Stimulated activated CD4-positive, alpha-beta T cell treated with anti-CD3 and anti-CD28 coated beads, Interleukin-15, amount 100 ng/mL, for 48 hours (primary cell): ENCODE results near the gene CGAS.
"Not testable (repeated sequence)": the region's sequence is repeated elsewhere in the genome, so short reads cannot be mapped to it uniquely, and the experiment has no call there.

ENCODE experiments used
- DNase-seq, 2 donors: peaks; one replicate each; pipeline ENCODE4 v3.0.0-alpha.2; 2020; ENCODE audit warnings: low read depth in 2 of 2

CGAS gene

GRCh38 chr6:73395875-73396274 lies 56.2 kb downstream of the CGAS start:
- DNase-seq = no peak

DNA sequence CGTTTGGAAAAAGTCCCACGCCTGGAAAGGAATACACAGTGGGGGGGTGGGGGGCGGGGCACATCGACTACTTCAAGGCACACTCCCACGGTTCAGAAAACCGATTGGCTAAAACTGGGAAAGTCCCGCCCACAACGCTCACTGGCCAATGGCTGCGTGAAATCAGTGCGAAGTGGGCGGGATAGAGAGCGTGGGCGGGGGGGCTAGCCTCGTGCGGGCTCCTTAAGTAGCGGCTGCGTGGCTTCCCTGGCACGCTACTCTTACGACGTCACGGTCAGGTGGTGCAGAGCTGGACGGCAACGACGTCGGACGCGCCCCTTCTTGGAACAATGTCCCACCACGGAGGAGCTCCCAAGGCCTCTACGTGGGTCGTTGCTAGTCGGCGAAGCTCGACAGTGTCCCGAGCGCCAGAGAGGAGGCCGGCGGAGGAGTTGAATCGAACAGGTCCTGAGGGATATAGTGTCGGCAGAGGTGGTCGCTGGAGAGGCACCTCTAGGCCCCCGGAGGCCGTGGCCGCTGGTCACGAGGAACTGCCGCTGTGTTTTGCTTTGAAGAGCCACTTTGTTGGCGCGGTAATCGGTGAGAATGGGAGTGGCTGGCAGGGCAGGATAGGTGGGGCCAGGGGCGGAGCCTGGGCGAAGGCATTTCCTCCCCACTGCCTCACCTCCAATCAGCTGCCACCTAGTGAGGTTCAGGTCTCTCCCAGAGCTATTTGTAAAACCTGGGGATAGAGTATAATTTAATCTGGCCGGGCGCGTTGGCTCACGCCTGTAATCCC lies 57.3 kb downstream of the CGAS start, which contains the start of gene DDX43:
Gene DDX43, plus strand, starts transcription at position 252 of the 778 bp plus-strand sequence. Its CDS starts 78 bp downstream, at position 330.
- peak in 1 of 2 donors; percentile 18 for DNase-seq

- no peak for DNase-seq
Measured at GRCh38 chr6:73393278-73393677, 58.8 kb downstream of the CGAS start.

- not testable (repeated sequence) for DNase-seq
Measured at GRCh38 chr6:73392188-73392587, 59.9 kb downstream of the CGAS start.

DNA sequence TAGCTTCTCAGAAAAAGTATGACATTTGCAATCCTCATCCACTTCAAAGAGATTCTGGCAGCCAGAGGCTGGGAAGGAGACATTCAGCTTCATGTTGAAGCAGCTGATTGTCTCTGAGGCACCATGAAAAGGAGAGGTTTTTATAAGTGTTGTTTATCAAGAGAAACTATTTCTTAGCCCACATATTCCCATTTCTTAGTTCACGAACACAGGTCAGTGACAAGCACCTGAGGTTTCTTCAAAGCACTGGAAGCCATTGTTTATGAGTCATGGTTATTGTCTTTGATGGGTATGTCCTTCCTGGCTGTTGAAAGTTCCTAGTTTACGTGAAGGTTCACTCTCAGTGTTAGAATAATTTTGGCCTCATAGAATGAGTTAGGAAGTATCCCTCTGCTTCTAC lies 60.4 kb downstream of the CGAS start:
- DNase-seq = no peak

DNA sequence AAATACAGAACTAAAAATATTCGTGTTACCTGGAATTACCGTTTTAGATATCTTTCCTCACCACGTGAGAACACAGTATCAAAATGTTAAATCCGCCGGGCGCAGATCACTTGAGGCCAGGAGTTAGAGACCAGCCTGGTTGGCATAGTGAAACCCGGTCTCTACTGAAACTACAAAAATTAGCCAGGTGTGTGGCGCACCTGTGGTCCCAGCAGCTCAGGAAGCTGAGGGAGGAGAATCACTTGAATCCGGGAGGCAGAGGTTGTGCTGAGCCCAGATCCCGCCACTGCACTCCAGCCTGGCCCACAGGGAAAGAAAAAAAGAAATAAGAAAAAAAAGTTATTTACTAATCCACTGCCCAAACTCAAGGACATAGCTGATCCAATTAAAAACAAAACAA lies 62.2 kb downstream of the CGAS start:
- DNase-seq = no peak

DNA sequence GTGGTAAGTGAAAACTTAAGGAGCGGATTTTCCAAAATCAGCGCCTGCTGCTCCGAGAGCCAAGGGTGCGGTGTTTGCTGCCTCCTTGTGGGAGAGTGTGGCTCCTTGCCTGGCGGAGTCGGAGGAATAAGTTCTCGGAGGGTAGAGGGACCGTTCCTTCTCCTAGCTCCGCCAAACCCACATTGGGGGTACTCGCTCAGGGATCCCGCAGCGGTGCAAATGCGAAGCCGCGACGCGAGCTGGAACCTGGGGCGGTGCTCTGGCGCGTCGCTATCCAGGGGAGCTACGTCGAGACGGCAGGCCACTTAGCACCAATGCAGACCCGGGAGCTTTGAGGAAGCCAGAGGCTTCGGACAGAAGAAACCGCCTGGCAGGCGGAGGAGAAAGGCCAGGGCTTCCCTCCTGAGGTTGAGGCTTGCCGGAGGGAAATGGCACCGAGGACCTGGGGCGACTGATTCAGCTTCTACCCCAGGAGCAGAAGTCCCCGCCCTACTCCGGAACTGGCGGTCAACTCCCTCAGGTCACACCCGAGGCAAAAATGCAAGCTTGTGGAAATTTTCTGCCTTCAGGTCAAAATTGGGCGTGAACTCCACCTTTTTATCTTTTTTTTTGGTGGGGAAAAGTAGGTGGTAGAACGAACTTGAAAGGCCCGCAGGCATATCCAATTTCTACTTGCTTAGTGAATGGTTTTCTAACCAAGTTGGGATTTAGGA lies 63.1 kb downstream of the CGAS start:
- peak; percentile 22 to 24 for DNase-seq

DNA sequence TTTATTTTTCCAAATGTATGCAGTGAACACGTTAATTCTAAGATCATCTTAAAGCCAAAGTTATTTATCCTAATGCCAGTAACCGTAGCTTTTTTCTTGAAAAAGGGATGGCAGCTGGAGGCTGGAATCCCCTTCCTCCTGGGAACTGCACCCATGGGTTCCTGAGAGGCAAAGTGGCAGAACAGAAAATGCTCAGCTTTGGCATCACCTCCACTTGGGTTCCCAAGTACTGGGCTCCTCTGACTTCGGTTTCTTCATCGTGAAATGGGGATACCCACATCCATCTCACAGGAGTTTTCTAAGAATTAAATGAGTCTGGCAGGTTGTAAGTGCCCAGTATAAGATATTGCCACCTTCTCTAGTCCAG lies 63.7 kb downstream of the CGAS start:
- DNase-seq = no peak

GRCh38 chr6:73382462-73383113 lies 69.5 kb downstream of the CGAS start:
- no peak for DNase-seq

DNA sequence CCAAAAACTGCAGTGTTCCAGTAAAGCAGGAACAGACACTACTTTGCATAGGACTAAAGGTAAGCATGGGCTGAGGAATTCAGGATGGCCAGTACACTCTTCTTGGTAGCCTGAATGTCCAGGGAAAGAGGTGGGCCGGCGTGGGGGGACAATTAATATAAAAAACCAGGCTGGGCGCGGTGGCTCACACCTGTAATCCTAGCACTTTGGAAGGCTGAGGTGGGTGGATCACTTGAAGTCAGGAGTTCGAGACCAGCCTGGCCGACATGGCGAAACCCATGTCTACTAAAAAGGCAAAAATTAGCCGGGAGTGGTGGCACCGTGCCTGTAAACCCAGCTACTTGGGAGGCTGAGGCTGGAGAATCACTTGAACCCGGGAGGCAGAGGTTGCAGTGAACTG lies 70.6 kb downstream of the CGAS start:
- DNase-seq = not testable (repeated sequence)

GRCh38 chr6:73377225-73377624 lies 74.9 kb downstream of the CGAS start:
- no peak for DNase-seq

DNA sequence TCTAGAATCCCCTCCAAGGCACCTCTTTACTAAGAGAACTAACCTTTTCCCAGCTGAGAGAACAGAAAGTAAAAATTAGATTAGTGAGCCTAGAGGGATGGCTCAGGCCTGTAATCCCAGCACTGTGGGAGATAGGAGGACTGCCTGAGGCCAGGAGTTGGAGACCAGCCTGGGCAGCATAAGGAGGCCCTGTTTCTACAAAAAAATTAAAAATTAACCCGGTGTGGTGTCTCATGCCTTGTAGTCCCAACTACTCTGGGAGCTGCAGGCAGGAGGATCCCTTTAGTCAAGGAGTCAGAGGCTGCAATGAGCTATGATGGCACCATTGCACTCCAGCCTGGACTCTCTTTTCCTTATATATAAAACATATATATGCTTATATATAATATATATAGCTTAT lies 76.9 kb downstream of the CGAS start:
- no peak for DNase-seq
